Measurements from ENCODE around the gene DPYSL4. TPM values are rescaled to one million over a fixed set of nuclear protein-coding genes. Genes with fewer than 3 reads are reported as not detected.

The DPYSL4 gene
- total and polyA plus RNA-seq, 2 experiments from 2014 or later = 10.6 to 23.9 TPM

DNA sequence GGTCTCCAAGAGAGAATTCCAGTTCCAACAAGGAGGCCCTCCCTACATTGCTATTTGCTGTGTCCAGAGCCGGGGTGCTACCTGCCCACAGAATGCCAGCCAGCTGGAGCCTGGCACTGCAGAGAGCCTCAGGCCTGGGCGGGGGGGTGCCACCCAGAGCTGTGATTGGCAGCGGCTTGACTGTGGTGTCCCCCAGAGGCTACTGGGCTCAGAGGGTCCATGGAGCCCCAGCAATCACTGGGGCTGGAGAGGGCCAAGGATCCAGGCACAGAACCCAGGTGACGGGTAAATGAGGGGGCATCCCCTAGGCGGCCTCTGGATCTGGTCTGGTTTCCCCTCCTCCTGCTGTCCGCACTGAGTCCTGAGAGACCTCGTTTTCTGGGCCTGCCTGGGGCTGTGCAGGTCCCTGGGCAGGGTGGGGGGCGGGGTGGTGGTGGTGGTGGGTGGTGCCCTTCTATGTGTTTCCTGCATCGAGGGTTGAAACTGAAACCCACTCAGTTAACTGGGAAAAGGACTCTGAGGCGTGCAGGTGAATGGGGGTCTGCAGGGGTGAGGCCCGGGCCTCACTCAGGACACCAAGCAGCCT lies 12.6 kb downstream of the DPYSL4 start:
- TF ChIP-seq, protein P1, sequence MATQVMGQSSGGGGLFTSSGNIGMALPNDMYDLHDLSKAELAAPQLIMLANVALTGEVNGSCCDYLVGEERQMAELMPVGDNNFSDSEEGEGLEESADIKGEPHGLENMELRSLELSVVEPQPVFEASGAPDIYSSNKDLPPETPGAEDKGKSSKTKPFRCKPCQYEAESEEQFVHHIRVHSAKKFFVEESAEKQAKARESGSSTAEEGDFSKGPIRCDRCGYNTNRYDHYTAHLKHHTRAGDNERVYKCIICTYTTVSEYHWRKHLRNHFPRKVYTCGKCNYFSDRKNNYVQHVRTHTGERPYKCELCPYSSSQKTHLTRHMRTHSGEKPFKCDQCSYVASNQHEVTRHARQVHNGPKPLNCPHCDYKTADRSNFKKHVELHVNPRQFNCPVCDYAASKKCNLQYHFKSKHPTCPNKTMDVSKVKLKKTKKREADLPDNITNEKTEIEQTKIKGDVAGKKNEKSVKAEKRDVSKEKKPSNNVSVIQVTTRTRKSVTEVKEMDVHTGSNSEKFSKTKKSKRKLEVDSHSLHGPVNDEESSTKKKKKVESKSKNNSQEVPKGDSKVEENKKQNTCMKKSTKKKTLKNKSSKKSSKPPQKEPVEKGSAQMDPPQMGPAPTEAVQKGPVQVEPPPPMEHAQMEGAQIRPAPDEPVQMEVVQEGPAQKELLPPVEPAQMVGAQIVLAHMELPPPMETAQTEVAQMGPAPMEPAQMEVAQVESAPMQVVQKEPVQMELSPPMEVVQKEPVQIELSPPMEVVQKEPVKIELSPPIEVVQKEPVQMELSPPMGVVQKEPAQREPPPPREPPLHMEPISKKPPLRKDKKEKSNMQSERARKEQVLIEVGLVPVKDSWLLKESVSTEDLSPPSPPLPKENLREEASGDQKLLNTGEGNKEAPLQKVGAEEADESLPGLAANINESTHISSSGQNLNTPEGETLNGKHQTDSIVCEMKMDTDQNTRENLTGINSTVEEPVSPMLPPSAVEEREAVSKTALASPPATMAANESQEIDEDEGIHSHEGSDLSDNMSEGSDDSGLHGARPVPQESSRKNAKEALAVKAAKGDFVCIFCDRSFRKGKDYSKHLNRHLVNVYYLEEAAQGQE (IDR thresholded peaks at IDR 0.05; ENCODE audit: unreplicated experiment) = no peak
- TF ChIP-seq ZNF331 (CRISPR knock-in tag; IDR thresholded peaks at IDR 0.05; ENCODE audit: low read depth) (no peak), CREB1 (CRISPR knock-in tag; IDR thresholded peaks at IDR 0.05; ENCODE audit: low read depth) (no peak), EZH2 (IDR thresholded peaks at IDR 0.05; ENCODE audit: low read depth, unreplicated experiment) (no peak), EZH2phosphoT487 (IDR thresholded peaks at IDR 0.05; ENCODE audit: unreplicated experiment) (no peak), POLR2AphosphoS5 (IDR thresholded peaks at IDR 0.05; ENCODE audit: low read depth) (no peak)
- TF ChIP-seq, protein P2, sequence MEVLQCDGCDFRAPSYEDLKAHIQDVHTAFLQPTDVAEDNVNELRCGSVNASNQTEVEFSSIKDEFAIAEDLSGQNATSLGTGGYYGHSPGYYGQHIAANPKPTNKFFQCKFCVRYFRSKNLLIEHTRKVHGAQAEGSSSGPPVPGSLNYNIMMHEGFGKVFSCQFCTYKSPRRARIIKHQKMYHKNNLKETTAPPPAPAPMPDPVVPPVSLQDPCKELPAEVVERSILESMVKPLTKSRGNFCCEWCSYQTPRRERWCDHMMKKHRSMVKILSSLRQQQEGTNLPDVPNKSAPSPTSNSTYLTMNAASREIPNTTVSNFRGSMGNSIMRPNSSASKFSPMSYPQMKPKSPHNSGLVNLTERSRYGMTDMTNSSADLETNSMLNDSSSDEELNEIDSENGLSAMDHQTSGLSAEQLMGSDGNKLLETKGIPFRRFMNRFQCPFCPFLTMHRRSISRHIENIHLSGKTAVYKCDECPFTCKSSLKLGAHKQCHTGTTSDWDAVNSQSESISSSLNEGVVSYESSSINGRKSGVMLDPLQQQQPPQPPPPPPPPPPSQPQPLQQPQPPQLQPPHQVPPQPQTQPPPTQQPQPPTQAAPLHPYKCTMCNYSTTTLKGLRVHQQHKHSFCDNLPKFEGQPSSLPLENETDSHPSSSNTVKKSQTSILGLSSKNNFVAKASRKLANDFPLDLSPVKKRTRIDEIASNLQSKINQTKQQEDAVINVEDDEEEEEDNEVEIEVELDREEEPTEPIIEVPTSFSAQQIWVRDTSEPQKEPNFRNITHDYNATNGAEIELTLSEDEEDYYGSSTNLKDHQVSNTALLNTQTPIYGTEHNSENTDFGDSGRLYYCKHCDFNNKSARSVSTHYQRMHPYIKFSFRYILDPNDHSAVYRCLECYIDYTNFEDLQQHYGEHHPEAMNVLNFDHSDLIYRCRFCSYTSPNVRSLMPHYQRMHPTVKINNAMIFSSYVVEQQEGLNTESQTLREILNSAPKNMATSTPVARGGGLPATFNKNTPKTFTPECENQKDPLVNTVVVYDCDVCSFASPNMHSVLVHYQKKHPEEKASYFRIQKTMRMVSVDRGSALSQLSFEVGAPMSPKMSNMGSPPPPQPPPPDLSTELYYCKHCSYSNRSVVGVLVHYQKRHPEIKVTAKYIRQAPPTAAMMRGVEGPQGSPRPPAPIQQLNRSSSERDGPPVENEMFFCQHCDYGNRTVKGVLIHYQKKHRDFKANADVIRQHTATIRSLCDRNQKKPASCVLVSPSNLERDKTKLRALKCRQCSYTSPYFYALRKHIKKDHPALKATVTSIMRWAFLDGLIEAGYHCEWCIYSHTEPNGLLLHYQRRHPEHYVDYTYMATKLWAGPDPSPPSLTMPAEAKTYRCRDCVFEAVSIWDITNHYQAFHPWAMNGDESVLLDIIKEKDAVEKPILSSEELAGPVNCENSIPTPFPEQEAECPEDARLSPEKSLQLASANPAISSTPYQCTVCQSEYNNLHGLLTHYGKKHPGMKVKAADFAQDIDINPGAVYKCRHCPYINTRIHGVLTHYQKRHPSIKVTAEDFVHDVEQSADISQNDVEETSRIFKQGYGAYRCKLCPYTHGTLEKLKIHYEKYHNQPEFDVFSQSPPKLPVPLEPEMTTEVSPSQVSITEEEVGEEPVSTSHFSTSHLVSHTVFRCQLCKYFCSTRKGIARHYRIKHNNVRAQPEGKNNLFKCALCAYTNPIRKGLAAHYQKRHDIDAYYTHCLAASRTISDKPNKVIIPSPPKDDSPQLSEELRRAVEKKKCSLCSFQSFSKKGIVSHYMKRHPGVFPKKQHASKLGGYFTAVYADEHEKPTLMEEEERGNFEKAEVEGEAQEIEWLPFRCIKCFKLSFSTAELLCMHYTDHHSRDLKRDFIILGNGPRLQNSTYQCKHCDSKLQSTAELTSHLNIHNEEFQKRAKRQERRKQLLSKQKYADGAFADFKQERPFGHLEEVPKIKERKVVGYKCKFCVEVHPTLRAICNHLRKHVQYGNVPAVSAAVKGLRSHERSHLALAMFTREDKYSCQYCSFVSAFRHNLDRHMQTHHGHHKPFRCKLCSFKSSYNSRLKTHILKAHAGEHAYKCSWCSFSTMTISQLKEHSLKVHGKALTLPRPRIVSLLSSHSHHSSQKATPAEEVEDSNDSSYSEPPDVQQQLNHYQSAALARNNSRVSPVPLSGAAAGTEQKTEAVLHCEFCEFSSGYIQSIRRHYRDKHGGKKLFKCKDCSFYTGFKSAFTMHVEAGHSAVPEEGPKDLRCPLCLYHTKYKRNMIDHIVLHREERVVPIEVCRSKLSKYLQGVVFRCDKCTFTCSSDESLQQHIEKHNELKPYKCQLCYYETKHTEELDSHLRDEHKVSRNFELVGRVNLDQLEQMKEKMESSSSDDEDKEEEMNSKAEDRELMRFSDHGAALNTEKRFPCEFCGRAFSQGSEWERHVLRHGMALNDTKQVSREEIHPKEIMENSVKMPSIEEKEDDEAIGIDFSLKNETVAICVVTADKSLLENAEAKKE (CRISPR knock-in tag; IDR thresholded peaks at IDR 0.05) = no peak
- H3K9me2 ChIP-seq (ENCODE audit: insufficient read depth) = no peaks in the 10 kb centered on the region
- H3K27me3 ChIP-seq (ENCODE audit: insufficient read depth) = no peaks in the 10 kb centered on the region
- ATAC-seq (no peak), DNase-seq (ENCODE audit: low spot score) (no peak)
- H2AFZ ChIP-seq = no peak overlapping the region
- no peak overlapping the region for H3K4me2 ChIP-seq
- H3F3A ChIP-seq (replicated peaks; ENCODE audit: low read depth) = no peaks in the 10 kb centered on the region
- Mint-ChIP-seq H3K27ac (no peak overlapping the region), H3K4me1 (no peaks in the 10 kb centered on the region), H3K27me3 (ENCODE audit: insufficient read depth, low read depth, poor library complexity) (peaks cover 3% of the 10 kb centered on the region), H3K9me3 (no peaks in the 10 kb centered on the region), H3K36me3 (ENCODE audit: low read depth) (no peaks in the 10 kb centered on the region), H3K4me3 (no peak overlapping the region)
- H3K27ac ChIP-seq (ENCODE audit: low read depth) = no peak overlapping the region
- H3K79me2 ChIP-seq (replicated peaks; ENCODE audit: insufficient read depth) = no peaks in the 10 kb centered on the region
- no peaks in the 10 kb centered on the region for H4K20me1 ChIP-seq (replicated peaks; ENCODE audit: insufficient read depth)
- H3K4me3 ChIP-seq = no peak overlapping the region
- H3K36me3 ChIP-seq (ENCODE audit: insufficient read depth) = no peaks in the 10 kb centered on the region
- no peaks in the 10 kb centered on the region for H3K4me1 ChIP-seq (ENCODE audit: insufficient read depth)

Data from GM23338 (cell line).